ENCODE results near the gene GRIK4. TPM values are rescaled to one million over a fixed set of nuclear protein-coding genes. Genes with fewer than 3 reads are reported as not detected.

Gene GRIK4
- total and polyA plus RNA-seq, 11 donors: 0.04 to 0.45 (median 0.12) TPM; not detected in 6

- Histone ChIP-seq H3K4me3 (no peak overlapping the region), H3K27ac (no peak overlapping the region), H3K36me3 (no peaks in the 10 kb centered on the region), H3K9me3 (peaks cover 0 to 20% (median 9%) of the 10 kb centered on the region in 12 donors), H3K4me1 (no peaks in the 10 kb centered on the region), H3K27me3 (peaks cover 0 to 18% (median 0%) of the 10 kb centered on the region in 9 donors)
- TF ChIP-seq CTCF (IDR thresholded peaks at IDR 0.05) (no peak), POLR2A (IDR thresholded peaks at IDR 0.05) (no peak)
- DNase-seq: no peak
- intact Hi-C loops (cut with DNase I): no loop called here
- 74 to 80% (median 77%) methylated on average over 7 of the region's 7 CpGs for WGBS, 4 donors
- no peak for ATAC-seq
Observed at GRCh38 chr11:120766318-120766717, 254.8 kb downstream of the GRIK4 start.

- TF ChIP-seq CTCF (IDR thresholded peaks at IDR 0.05) (no peak), POLR2A (IDR thresholded peaks at IDR 0.05) (no peak)
- intact Hi-C loops (cut with DNase I): no loop called here
- peaks cover 0 to 20% (median 9%) of the 10 kb centered on the region in 12 donors for H3K9me3 ChIP-seq
- peaks cover 0 to 18% (median 0%) of the 10 kb centered on the region in 9 donors for H3K27me3 ChIP-seq
- 59 to 79% (median 66%) methylated on average over 2 of the region's 2 CpGs for WGBS, 4 donors
- no peak overlapping the region for H3K4me3 ChIP-seq
- ATAC-seq (no peak), DNase-seq (no peak)
- H3K27ac ChIP-seq: no peak overlapping the region
- no peaks in the 10 kb centered on the region for H3K4me1 ChIP-seq
- no peaks in the 10 kb centered on the region for H3K36me3 ChIP-seq
Observed at GRCh38 chr11:120768949-120769348, 257.4 kb downstream of the GRIK4 start.

- no peak for ATAC-seq
- no peaks in the 10 kb centered on the region for H3K4me1 ChIP-seq
- peaks cover 0 to 18% (median 1%) of the 10 kb centered on the region in 9 donors for H3K27me3 ChIP-seq
- no peak for DNase-seq
- intact Hi-C loops (cut with DNase I): no loop called here
- no peak overlapping the region for H3K4me3 ChIP-seq
- H3K9me3 ChIP-seq: peaks cover 0 to 19% (median 9%) of the 10 kb centered on the region in 12 donors
- H3K27ac ChIP-seq: no peak overlapping the region
- 86 to 100% (median 90%) methylated on average over 1 of the region's 1 CpG for WGBS, 4 donors
- H3K36me3 ChIP-seq: no peaks in the 10 kb centered on the region
- TF ChIP-seq CTCF (IDR thresholded peaks at IDR 0.05): no peak
- TF ChIP-seq POLR2A (IDR thresholded peaks at IDR 0.05): no peak
Observed at GRCh38 chr11:120769906-120770305, 258.4 kb downstream of the GRIK4 start.

- H3K4me3 ChIP-seq: no peak overlapping the region
- ATAC-seq (no peak), DNase-seq (no peak)
- TF ChIP-seq POLR2A (IDR thresholded peaks at IDR 0.05): no peak
- TF ChIP-seq CTCF (IDR thresholded peaks at IDR 0.05): no peak
- intact Hi-C loops (cut with DNase I): no loop called here
- no peak overlapping the region for H3K27ac ChIP-seq
- H3K9me3 ChIP-seq: peaks cover 0 to 19% (median 9%) of the 10 kb centered on the region in 12 donors
- no peaks in the 10 kb centered on the region for H3K36me3 ChIP-seq
- H3K4me1 ChIP-seq: no peaks in the 10 kb centered on the region
- peaks cover 0 to 12% (median 4%) of the 10 kb centered on the region in 9 donors for H3K27me3 ChIP-seq
Observed at GRCh38 chr11:120771551-120772060, 260.1 kb downstream of the GRIK4 start.
